H9 (cell line): Measurements from ENCODE around the gene SGO2. TPM values are rescaled to one million over a fixed set of nuclear protein-coding genes. Genes with fewer than 3 reads are reported as not detected.

Experiments
- DNase-seq: peaks from one replicate; pipeline ENCODE4 v3.0.0-alpha.2; 2017
- H2AFZ ChIP-seq: one replicate; pipeline ENCODE4 v1.6.1; 2013; ENCODE audit warnings: mild to moderate bottlenecking, low read length, control low read depth, moderate library complexity
- H2AK5ac ChIP-seq: 2 replicates; pipeline ENCODE4 v1.6.1; 2013; ENCODE audit warnings: low read length, control low read depth, mixed read lengths; ENCODE audit not compliant: insufficient read length
- H2BK120ac ChIP-seq: one replicate; pipeline ENCODE4 v1.6.1; 2013; ENCODE audit warnings: low read depth, mild to moderate bottlenecking, low read length, control low read depth, inconsistent platforms; ENCODE audit not compliant: poor library complexity, severe bottlenecking
- H2BK12ac ChIP-seq: 2 replicates; pipeline ENCODE4 v1.6.1; 2013; ENCODE audit warnings: low read length, control low read depth, mixed read lengths, low read depth; ENCODE audit not compliant: insufficient read length
- H2BK15ac ChIP-seq: 2 replicates; pipeline ENCODE4 v1.6.1; 2013; ENCODE audit warnings: low read depth, low read length, control low read depth
- H2BK20ac ChIP-seq: one replicate; pipeline ENCODE4 v1.6.1; 2013; ENCODE audit warnings: low read depth, mild to moderate bottlenecking, low read length, control low read depth, inconsistent platforms; ENCODE audit not compliant: poor library complexity, severe bottlenecking
- H2BK5ac ChIP-seq: 2 replicates; pipeline ENCODE4 v1.6.1; 2013; ENCODE audit warnings: low read length, control low read depth, mixed read lengths; ENCODE audit not compliant: insufficient read length
- H3K14ac ChIP-seq: 2 replicates; pipeline ENCODE4 v1.6.1; 2013; ENCODE audit warnings: low read length, control low read depth; ENCODE audit not compliant: insufficient read depth
- H3K18ac ChIP-seq: 2 replicates; pipeline ENCODE4 v1.6.1; 2013; ENCODE audit warnings: low read depth, mild to moderate bottlenecking, mixed read lengths, low read length, control low read depth; ENCODE audit not compliant: insufficient read length
- H3K23ac ChIP-seq: 2 replicates; pipeline ENCODE4 v1.6.1; 2013; ENCODE audit warnings: low read length, control low read depth, mixed read lengths, low read depth; ENCODE audit not compliant: insufficient read length
- H3K23me2 ChIP-seq: 2 replicates; pipeline ENCODE4 v1.6.1; 2013; ENCODE audit warnings: low read depth, mild to moderate bottlenecking, mixed read lengths, low read length, control low read depth; ENCODE audit not compliant: insufficient read length, poor library complexity, severe bottlenecking
- H3K27ac ChIP-seq: 2 replicates; pipeline ENCODE4 v1.5.1; 2013; ENCODE audit warnings: low read length, control low read depth, mixed read lengths, low read depth; ENCODE audit not compliant: insufficient read length
- H3K27me3 ChIP-seq: 2 replicates; pipeline ENCODE4 v1.6.1; 2013; ENCODE audit warnings: low read length, control low read depth, inconsistent platforms; ENCODE audit not compliant: insufficient read depth
- H3K4ac ChIP-seq: 2 replicates; pipeline ENCODE4 v1.6.1; 2013; ENCODE audit warnings: low read depth, mild to moderate bottlenecking, control low read depth, inconsistent platforms, low read length, moderate library complexity
- H3K4me1 ChIP-seq: 2 replicates; pipeline ENCODE4 v1.6.1; 2013; ENCODE audit warnings: low read length, control low read depth, inconsistent platforms; ENCODE audit not compliant: insufficient read depth
- H3K4me2 ChIP-seq: 2 replicates; pipeline ENCODE4 v1.6.1; 2013; ENCODE audit warnings: low read length, control low read depth, mixed read lengths; ENCODE audit not compliant: insufficient read length, insufficient read depth
- H3K56ac ChIP-seq: 2 replicates; pipeline ENCODE4 v1.6.1; 2013; ENCODE audit warnings: low read depth, mild to moderate bottlenecking, mixed read lengths, low read length, control low read depth; ENCODE audit not compliant: insufficient read length
- H3K79me1 ChIP-seq: 2 replicates; pipeline ENCODE4 v1.6.1; 2013; ENCODE audit warnings: low read depth, mild to moderate bottlenecking, moderate library complexity, low read length, control low read depth, inconsistent platforms; ENCODE audit not compliant: insufficient read depth, poor library complexity, severe bottlenecking
- H3K79me2 ChIP-seq: 2 replicates; pipeline ENCODE4 v1.6.1; 2013; ENCODE audit warnings: low read length, control low read depth, inconsistent platforms; ENCODE audit not compliant: insufficient read depth
- H3K9ac ChIP-seq: 2 replicates; pipeline ENCODE4 v1.6.1; 2013; ENCODE audit warnings: low read length, control low read depth, mixed read lengths; ENCODE audit not compliant: insufficient read length; ENCODE audit errors: extremely low read depth
- H3K9me3 ChIP-seq: one replicate; pipeline ENCODE4 v1.6.1; 2013; ENCODE audit warnings: low read depth, low read length, inconsistent platforms; ENCODE audit not compliant: control insufficient read depth
- H3T11ph ChIP-seq: one replicate; pipeline ENCODE4 v1.6.1; 2013; ENCODE audit warnings: mild to moderate bottlenecking, low read length, control low read depth, inconsistent platforms
- H4K20me1 ChIP-seq: one replicate; pipeline ENCODE4 v1.6.1; 2013; ENCODE audit not compliant: control insufficient read depth, insufficient read length, insufficient read depth
- H4K5ac ChIP-seq: 2 replicates; pipeline ENCODE4 v1.6.1; 2013; ENCODE audit warnings: low read depth, mild to moderate bottlenecking, mixed read lengths, low read length, control low read depth; ENCODE audit not compliant: insufficient read length
- H4K8ac ChIP-seq: replicated peaks from 2 replicates; pipeline ENCODE4 v1.6.1; 2013; ENCODE audit warnings: low read length, control low read depth, mixed read lengths, low read depth; ENCODE audit not compliant: insufficient read length
- H4K91ac ChIP-seq: 2 replicates; pipeline ENCODE4 v1.6.1; 2013; ENCODE audit warnings: low read depth, mild to moderate bottlenecking, moderate library complexity, mixed read lengths, low read length, control low read depth; ENCODE audit not compliant: insufficient read length
- H3K27ac Mint-ChIP-seq, 3 experiments: 2 replicates in 2 of 3; 3 replicates in 1 of 3; pipeline ENCODE4 v1.8.0; 2020 to 2021; ENCODE audit warnings: mixed read lengths in 3 of 3, mild to moderate bottlenecking in 1 of 3, moderate library complexity in 1 of 3
- H3K27me3 Mint-ChIP-seq: 2 replicates; pipeline ENCODE4 v1.8.0; 2021; ENCODE audit warnings: low read depth, mild to moderate bottlenecking, moderate library complexity, mixed read lengths
- H3K36me3 Mint-ChIP-seq, 3 experiments: 2 replicates in 2 of 3; 3 replicates in 1 of 3; pipeline ENCODE4 v1.8.0; 2020 to 2021; ENCODE audit warnings: low read depth in 3 of 3, mixed read lengths in 3 of 3; ENCODE audit not compliant: insufficient read depth in 1 of 3
- H3K4me1 Mint-ChIP-seq, 2 experiments: 2 replicates each; pipeline ENCODE4 v1.8.0; 2020; ENCODE audit warnings: mixed read lengths in 2 of 2
- H3K4me3 Mint-ChIP-seq, 2 experiments: 2 replicates in 1 of 2; 3 replicates in 1 of 2; pipeline ENCODE4 v1.8.0; 2020 to 2021; ENCODE audit warnings: mild to moderate bottlenecking in 2 of 2, mixed read lengths in 2 of 2, moderate library complexity in 1 of 2
- H3K9me3 Mint-ChIP-seq, 2 experiments: 2 replicates in 1 of 2; 3 replicates in 1 of 2; pipeline ENCODE4 v1.8.0; 2020; ENCODE audit warnings: mild to moderate bottlenecking in 2 of 2, mixed read lengths in 2 of 2, moderate library complexity in 1 of 2
- total RNA-seq: library from RNA; stranded (reverse); gene quantifications from 2 replicates; pipeline ENCODE4 v1.2.1, GENCODE V29; 2021
- TF ChIP-seq, protein P1 (sequence below): fragments of 200-600 bp; sonication (generic); conservative IDR thresholded peaks from 3 replicates; pipeline ENCODE4 v1.8.0; 2021; ENCODE audit warnings: antibody characterized with exemption, mild to moderate bottlenecking

SGO2 gene
- total RNA-seq, 1 experiment from 2014 or later, result 25.6 TPM

DNA sequence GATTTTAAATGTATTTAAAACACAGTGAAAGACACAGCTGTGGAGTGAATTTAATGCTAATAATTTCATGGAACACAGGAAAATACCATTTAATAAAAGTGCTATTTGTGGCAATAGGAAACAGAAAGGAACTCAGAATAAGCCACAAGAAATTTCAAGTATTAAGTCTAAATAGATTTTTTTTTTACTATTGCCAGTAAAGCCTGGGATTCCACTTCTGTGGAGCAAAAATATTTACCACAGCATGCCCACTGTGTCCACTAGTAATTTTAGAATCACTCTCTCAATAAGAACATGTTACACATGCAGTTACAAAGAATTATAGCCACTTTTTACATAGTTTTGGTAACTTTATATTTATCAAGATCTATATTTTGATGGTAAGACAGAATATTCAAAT is 33.4 kb upstream of the SGO2 start:
- no peak overlapping the region for H3K56ac ChIP-seq
- H3K18ac ChIP-seq, result no peak overlapping the region
- no peak overlapping the region for H2BK15ac ChIP-seq
- H2BK120ac ChIP-seq, result no peak overlapping the region
- no peak overlapping the region for H3K4me2 ChIP-seq
- H4K8ac ChIP-seq, result no peak overlapping the region
- peaks cover 0 to 7% of the 10 kb centered on the region in 2 experiments; a peak in 2 of 5 replicates for H3K9me3 Mint-ChIP-seq
- H3K27ac Mint-ChIP-seq, result no peak overlapping the region
- H3K23me2 ChIP-seq, result no peaks in the 10 kb centered on the region
- no peaks in the 10 kb centered on the region for H3K4me1 ChIP-seq
- H3K4ac ChIP-seq, result no peak overlapping the region
- H2BK20ac ChIP-seq, result no peak overlapping the region
- no peak overlapping the region for H2AFZ ChIP-seq
- H3K27me3 Mint-ChIP-seq, result no peaks in the 10 kb centered on the region
- H4K91ac ChIP-seq, result no peak overlapping the region
- H3K27me3 ChIP-seq, result no peaks in the 10 kb centered on the region
- no peak overlapping the region for H3T11ph ChIP-seq
- TF ChIP-seq, protein P1, sequence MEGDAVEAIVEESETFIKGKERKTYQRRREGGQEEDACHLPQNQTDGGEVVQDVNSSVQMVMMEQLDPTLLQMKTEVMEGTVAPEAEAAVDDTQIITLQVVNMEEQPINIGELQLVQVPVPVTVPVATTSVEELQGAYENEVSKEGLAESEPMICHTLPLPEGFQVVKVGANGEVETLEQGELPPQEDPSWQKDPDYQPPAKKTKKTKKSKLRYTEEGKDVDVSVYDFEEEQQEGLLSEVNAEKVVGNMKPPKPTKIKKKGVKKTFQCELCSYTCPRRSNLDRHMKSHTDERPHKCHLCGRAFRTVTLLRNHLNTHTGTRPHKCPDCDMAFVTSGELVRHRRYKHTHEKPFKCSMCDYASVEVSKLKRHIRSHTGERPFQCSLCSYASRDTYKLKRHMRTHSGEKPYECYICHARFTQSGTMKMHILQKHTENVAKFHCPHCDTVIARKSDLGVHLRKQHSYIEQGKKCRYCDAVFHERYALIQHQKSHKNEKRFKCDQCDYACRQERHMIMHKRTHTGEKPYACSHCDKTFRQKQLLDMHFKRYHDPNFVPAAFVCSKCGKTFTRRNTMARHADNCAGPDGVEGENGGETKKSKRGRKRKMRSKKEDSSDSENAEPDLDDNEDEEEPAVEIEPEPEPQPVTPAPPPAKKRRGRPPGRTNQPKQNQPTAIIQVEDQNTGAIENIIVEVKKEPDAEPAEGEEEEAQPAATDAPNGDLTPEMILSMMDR, result no peak
- no peaks in the 10 kb centered on the region for H3K9me3 ChIP-seq
- no peak overlapping the region for H3K9ac ChIP-seq
- no peaks in the 10 kb centered on the region for H3K4me1 Mint-ChIP-seq
- no peak overlapping the region for H3K23ac ChIP-seq
- H3K27ac ChIP-seq, result no peak overlapping the region
- H3K4me3 Mint-ChIP-seq, result no peak overlapping the region
- no peak overlapping the region for H2AK5ac ChIP-seq
- H3K79me2 ChIP-seq, result no peaks in the 10 kb centered on the region
- no peak overlapping the region for H2BK12ac ChIP-seq
- no peaks in the 10 kb centered on the region for H4K20me1 ChIP-seq
- H2BK5ac ChIP-seq, result no peak overlapping the region
- DNase-seq, result no peak
- no peaks in the 10 kb centered on the region for H3K79me1 ChIP-seq
- peaks cover 8 to 31% (median 27%) of the 10 kb centered on the region in 3 experiments; a peak in 6 of 7 replicates for H3K36me3 Mint-ChIP-seq
- no peak overlapping the region for H3K14ac ChIP-seq
- H4K5ac ChIP-seq, result no peak overlapping the region
